Activated CD4-positive, CD25-positive, alpha-beta regulatory T cell treated with anti-CD3 and anti-CD28 coated beads, Interleukin-2, amount 50 U/mL, for 16 hours (primary cell): ENCODE results near the gene TMEM161A.
A peak's percentile ranks its signal among the peaks of the same experiment; 100 is the strongest.
"Not testable (repeated sequence)": the region's sequence is repeated elsewhere in the genome, so short reads cannot be mapped to it uniquely, and the experiment has no call there.

Experiments used
- DNase-seq: peaks from one replicate; pipeline ENCODE4 v3.0.0-alpha.2; 2020; ENCODE audit warnings: low read depth, low spot score

TMEM161A gene

GRCh38 chr19:19155495-19156219 lies 17.4 kb upstream of the TMEM161A start:
- DNase-seq, result no peak

DNA sequence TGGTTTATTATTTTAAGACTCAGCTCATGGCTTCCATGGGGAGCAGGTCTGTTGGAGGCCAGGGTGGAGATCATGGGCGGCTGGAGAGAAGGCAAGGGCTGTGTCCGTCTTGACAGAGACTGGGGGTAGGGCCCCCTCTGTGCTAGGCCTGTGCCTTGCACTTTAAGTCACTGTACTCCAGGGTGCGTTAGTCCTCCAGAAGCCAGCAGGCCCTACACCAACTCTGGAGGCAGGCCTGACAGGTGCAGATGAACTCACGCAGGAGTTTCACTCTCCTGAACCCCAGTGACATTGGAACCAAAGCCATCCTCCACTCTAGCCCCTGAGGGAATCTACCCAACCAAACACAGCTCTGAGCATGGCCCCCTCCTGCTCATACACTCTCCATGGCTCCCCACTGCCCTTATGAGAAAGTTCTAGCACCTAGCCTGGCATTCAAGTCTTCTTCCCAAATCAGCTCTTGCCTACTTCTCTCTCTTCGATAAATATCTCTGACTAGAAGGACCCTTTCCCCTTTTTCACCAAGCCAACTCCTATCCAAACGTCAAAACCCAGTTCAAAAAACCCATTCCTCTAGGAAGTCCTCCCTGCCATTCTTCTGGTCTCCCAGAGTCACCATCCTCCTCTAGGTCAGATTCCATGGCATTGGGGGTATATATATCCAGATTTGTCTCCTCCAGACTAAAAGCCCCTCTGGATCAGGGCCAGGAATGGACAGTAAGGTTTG lies 16.7 kb upstream of the TMEM161A start:
- no peak for DNase-seq

GRCh38 chr19:19152668-19153384 lies 14.5 kb upstream of the TMEM161A start:
- no peak for DNase-seq

DNA sequence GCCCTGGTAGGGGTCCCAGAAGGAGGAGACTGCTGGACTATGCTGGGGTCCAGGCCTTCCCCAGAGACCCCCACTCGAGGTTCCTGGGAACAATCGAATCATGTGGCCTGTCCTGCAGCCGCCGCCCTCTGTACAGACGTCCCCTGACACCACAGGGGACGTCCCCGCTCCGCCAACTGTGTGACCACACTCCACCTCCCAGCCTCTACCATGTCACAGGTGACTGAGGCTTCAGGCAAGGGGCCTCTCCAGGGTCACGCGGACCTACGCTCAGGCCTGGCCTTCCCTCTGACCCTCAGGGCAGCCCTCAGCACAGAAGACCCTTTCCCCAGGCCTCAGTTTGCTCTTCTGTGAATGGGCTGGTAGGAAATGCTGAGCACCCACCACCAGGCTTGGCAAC lies 13.1 kb upstream of the TMEM161A start:
- no peak for DNase-seq

DNA sequence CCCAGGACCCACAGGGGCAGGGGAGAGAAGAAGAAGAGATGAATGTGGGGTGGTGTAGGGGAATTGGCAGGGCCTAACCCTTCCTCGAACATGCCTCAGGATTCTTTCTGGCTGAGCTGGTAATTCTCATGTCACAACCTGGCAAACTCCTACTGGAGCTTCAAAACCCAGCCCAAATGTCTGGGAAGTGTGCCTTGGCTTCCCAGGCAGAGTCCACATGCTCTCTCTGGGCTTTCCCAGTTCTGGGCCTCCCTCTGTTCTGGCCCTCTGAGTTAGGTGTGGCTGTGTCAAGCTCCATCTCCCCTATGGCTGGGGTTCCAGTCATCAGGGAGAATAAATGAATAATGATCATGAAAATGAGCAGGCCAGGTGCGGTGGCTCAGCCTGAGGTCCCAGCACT lies 11.2 kb upstream of the TMEM161A start:
- no peak for DNase-seq

- not testable (repeated sequence) for DNase-seq
Measured at GRCh38 chr19:19148504-19148903, 10.2 kb upstream of the TMEM161A start.

DNA sequence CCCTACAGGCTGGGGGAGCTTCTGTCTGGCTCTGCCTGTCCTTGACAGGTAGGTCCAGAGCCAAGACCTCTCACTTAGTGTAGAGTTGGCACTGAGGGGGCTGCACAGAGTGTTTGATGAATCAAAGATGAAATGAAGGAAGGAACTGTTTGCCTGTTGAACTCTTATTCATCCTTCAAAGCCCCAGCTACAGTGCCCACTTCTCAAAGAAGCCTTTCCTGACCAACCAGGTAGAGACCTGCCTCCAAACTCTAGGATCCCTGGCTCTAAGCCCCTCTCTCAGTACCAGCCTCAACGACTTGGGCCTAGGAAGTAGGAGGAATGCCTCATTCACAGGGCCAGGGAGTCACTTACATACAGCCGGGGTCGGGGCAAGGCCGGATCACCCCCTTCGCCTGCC lies 9.1 kb upstream of the TMEM161A start:
- DNase-seq, result no peak

DNA sequence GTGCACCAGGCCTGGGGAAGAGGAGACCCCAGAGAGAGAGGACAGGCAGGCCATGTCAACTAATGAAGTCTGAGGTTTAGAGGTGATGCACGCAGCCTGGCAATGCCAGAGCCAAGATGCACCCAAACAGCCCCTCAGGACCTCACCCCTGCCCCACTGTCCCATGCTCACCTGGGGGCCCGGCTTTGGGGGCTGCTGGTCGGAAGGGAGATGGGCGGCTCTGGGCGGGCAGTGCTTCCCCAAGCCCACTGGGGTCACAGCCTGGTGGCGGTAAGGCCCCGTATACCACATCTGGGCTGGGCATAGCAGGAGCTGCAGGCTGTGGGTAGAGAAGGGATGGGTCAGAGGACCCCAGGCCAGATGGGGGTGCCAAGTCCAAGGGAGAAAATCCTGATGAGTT lies 8.6 kb upstream of the TMEM161A start:
- DNase-seq, result no peak

DNA sequence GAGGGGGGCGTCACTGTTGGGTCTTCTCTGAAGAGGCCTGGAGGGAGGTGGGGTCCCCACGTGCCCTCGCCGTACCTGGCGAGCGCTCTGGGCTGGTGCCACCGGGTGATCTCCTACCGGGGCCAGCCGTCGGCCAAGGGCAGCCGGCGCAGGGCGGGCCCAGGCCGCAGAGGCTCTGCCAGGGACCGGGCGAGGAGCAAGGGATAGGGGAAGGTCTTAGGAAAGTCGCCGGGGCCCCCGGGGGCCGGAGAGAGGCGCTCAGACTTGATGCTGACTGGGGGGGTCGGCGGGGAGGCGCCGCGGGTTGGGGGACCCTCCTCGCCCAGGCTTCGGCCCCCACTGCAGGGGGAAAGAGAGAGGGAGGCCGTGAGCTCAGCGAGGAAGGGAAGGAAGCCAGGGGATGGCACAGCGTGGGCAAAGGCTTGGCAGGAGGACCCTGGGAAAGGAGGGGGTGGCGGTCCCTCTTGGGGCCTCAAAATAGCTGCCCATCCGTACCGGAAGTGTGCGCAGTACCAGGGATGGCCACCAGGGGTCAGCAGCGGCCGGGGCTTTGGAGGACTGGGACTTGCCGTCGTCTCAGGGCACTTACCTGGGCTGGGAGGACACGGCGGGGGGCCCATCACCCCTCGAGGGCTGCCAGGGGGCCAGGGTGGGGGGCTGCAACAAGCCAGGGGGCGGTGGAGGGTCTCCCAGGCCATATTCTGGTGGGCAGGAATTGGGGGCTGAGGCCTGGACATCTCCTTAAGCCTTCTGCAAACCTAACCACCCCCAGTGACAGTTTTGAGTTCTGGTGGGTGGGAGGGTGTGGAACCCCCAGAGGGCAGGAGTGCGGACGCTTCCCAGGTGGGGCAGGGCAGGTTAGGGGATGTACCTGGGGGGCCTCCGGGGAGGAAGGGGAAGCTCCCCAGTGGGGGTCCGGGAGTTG lies 7.7 kb upstream of the TMEM161A start:
- peak; percentile 78 for DNase-seq

- DNase-seq, result no peak
Measured at GRCh38 chr19:19145281-19145680, 7.0 kb upstream of the TMEM161A start.

DNA sequence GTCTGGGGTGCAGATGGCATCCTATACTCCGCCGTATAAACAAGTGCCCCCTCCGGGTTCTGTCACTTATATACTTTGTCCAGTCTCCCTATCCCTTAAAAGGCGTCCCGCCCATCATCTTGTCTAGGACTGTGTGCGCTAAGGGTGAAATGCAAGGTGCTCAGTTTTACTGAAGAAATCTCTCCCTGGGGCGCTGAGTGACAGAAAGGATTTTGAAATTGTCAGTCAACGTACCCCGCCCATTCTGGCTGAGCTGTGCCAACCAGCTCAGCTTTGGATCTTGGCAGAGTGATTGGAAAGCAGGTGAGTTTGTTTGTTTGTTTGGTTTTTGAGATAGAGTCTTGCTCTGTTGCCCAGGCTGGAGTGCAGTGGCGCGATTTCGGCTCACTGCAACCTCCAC lies 4.1 kb upstream of the TMEM161A start:
- no peak for DNase-seq

DNA sequence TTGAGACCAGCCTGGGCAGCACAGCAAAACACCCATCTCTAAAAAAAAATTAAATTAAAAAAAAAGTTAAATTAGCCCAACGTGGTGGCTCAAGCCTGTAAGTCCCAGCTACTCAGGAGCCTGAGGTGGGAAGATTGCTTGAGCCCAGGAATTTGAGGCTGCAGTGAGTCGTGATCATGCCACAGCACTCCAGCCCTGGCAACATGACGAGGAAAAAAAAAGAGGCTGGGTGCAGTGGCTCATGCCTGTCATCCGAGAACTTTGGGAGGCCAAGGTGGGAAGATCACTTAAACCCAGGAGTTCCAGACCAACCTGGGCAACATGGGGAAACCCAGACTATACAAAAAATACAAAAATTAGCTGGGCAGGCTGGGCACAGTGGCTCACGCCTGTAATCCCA lies 2.2 kb upstream of the TMEM161A start:
- no peak for DNase-seq

GRCh38 chr19:19139876-19140229 lies 1.6 kb upstream of the TMEM161A start:
- DNase-seq, result no peak

- no peak for DNase-seq
Measured at GRCh38 chr19:19137556-19138108, 646 bp downstream of the TMEM161A start.

GRCh38 chr19:19135713-19136112 lies 2.6 kb downstream of the TMEM161A start:
- DNase-seq, result not testable (repeated sequence)

DNA sequence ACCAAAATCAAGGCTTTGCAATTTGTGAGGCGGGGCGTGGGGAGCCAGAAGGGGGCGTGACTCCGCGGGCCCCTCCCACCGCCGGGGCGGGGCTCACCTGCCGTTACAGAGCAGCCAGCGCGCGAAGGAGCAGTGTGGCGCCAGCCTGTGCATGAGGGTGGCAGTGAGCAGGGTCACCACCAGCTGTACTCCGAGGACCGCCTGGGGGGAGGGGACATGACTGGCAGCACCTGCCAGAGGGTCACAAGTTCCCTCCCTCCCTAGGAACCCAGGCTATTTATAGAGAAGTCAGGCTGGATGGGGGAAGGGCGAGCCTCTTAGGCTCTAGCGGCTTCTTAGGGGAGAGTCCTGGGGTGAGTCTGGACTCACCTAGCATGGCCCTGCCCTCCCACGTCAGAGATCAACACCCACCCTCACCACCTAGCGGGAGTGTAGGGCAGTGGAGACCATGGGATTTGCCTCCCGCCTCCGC lies 3.6 kb downstream of the TMEM161A start:
- no peak for DNase-seq

DNA sequence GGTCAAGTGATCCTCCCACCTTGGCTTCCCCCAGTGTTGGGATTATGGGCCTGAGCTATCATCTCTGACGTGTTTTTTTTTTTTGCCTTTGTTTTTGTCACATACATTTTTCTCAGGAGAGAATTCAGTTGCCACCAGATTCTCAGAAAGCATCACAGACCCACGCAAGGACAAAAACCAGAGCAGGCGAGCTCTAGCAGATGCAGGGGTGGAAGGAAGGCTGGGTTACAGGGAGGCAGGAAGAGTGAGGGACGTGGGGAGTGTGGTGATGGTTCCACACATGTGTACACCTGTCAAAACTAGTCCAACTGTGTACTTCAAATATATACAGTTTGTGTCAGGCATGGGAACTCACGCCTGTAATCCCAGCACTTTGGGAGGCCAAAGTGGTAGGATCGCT lies 4.3 kb downstream of the TMEM161A start:
- DNase-seq, result no peak

GRCh38 chr19:19132912-19133311 lies 5.4 kb downstream of the TMEM161A start:
- no peak for DNase-seq

GRCh38 chr19:19131989-19132388 lies 6.3 kb downstream of the TMEM161A start:
- no peak for DNase-seq

- no peak for DNase-seq
Measured at GRCh38 chr19:19126102-19126501, 12.2 kb downstream of the TMEM161A start.

GRCh38 chr19:19123386-19123785 lies 14.9 kb downstream of the TMEM161A start:
- no peak for DNase-seq
